HG02885 (cell line): ENCODE measurements around the gene LRRC8C.
"Not testable (repeated sequence)": the region's sequence is repeated elsewhere in the genome, so short reads cannot be mapped to it uniquely, and the experiment has no call there.

ENCODE experiments used
- ATAC-seq: cut with Tn5 transposase; IDR thresholded peaks from one replicate; pipeline ENCODE4 v1.9.1; 2021; ENCODE audit warnings: mild to moderate bottlenecking; ENCODE audit not compliant: unreplicated experiment, poor library complexity

The LRRC8C gene

GRCh38 chr1:89701746-89702241 is 68.9 kb downstream of the LRRC8C start:
- ATAC-seq = no peak

- ATAC-seq = no peak
These were observed 69.7 kb downstream of the LRRC8C start for GRCh38 chr1:89702520-89703045.

GRCh38 chr1:89703469-89703868 is 70.5 kb downstream of the LRRC8C start:
- ATAC-seq = no peak

GRCh38 chr1:89704014-89704413 is 71.1 kb downstream of the LRRC8C start:
- no peak for ATAC-seq

GRCh38 chr1:89704885-89705284 is 72.0 kb downstream of the LRRC8C start:
- not testable (repeated sequence) for ATAC-seq

- peak; percentile 66 for ATAC-seq
These were observed 73.2 kb downstream of the LRRC8C start for GRCh38 chr1:89705901-89706699.

GRCh38 chr1:89706700-89707012 is 73.7 kb downstream of the LRRC8C start:
- ATAC-seq = peak; percentile 16

GRCh38 chr1:89708751-89709375 is 75.9 kb downstream of the LRRC8C start:
- ATAC-seq = no peak

GRCh38 chr1:89710498-89711139 is 77.7 kb downstream of the LRRC8C start:
- no peak for ATAC-seq

- ATAC-seq = no peak
These were observed 78.3 kb downstream of the LRRC8C start for GRCh38 chr1:89711140-89711778.

GRCh38 chr1:89712420-89712819 is 79.5 kb downstream of the LRRC8C start:
- ATAC-seq = no peak

- no peak for ATAC-seq
These were observed 82.8 kb downstream of the LRRC8C start for GRCh38 chr1:89715677-89716076.

- ATAC-seq = peak; percentile 90
These were observed 86.8 kb downstream of the LRRC8C start for GRCh38 chr1:89719502-89720306.

- ATAC-seq = no peak
These were observed 87.9 kb downstream of the LRRC8C start for GRCh38 chr1:89720839-89721238.

GRCh38 chr1:89721351-89721750 is 88.4 kb downstream of the LRRC8C start:
- peak; percentile 42 for ATAC-seq

- no peak for ATAC-seq
These were observed 90.2 kb downstream of the LRRC8C start for GRCh38 chr1:89723144-89723543.

GRCh38 chr1:89723863-89724262 is 90.9 kb downstream of the LRRC8C start:
- no peak for ATAC-seq

GRCh38 chr1:89724369-89725010 is 91.6 kb downstream of the LRRC8C start:
- ATAC-seq = peak; percentile 79

- ATAC-seq = no peak
These were observed 92.1 kb downstream of the LRRC8C start for GRCh38 chr1:89725011-89725370.
